Endometrial microvascular endothelial cells (primary cell): ENCODE results near the gene SULT1A1. TPM values are rescaled to one million over a fixed set of nuclear protein-coding genes. Genes with fewer than 3 reads are reported as not detected.
"Not testable (repeated sequence)": the region's sequence is repeated elsewhere in the genome, so short reads cannot be mapped to it uniquely, and the experiment has no call there.

Source experiments
- in situ Hi-C: cut with HindIII; loops from 2 replicates; pipeline ENCODE4 v1.10.0; 2017; ENCODE audit warnings: low sequenced_read_pairs, low pct_unique_long_range_greater_than_20kb; ENCODE audit errors: inconsistent ontology term
- total RNA-seq: library from RNA; depleted of rRNA; stranded (reverse); fragments of >200 nt; gene quantifications from one replicate; pipeline ENCODE4 v1.2.3, GENCODE V29; 2015; ENCODE audit errors: inconsistent ontology term

The SULT1A1 gene
- total RNA-seq, 1 donor from 2014 or later, result 5.9 TPM

- in situ Hi-C loops, result not testable (repeated sequence)
Measured at GRCh38 chr16:28595451-28595850, 14.4 kb downstream of the SULT1A1 start.

DNA sequence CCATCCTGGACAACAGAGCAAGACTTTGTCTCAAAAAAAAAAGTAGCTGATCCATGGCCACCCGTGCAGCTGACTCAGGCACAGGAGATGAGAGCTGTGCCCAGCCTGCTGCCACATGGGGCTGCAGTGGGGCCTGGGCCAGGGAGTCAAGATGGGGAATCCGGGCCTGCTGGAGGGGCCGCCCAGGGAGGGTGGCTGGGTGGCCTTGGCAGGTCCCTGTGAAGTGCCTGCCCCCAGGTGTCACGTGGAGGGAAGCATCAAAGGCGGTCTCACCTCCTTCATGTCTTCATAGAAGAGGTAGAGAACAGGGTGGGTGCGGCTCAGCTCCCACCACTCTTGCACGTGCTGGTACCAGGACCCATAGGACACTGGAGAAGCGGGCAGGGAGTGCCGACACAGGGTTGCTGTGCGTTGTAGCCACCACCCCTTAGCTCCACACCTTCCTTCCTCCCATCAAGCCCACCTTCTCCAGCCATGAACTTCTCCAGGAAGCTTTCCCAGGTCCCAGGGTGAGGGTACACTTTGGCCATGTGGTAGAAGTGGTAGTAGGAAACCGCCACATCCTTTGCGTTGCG is 16.8 kb downstream of the SULT1A1 start:
- in situ Hi-C loops, result no loop called here

DNA sequence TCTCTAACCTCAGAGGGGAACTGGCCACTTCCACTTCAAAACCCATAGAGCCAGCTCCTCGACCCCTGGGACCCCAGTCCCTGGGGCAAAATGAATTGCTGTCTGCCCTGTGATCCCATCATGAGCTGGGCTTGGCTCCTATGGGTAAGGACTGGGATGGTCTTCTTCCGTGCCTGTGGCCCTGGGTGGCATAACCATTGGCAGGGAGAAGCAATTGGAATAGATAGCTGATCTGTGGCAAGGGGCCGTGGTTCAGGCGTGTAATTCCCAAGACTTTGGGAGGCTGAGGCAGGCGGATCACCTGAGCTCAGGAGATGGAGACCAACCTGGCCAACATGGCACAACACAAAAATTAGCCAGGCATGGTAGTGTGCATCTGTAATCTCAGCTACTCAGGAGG is 17.3 kb downstream of the SULT1A1 start:
- in situ Hi-C loops, result no loop called here

DNA sequence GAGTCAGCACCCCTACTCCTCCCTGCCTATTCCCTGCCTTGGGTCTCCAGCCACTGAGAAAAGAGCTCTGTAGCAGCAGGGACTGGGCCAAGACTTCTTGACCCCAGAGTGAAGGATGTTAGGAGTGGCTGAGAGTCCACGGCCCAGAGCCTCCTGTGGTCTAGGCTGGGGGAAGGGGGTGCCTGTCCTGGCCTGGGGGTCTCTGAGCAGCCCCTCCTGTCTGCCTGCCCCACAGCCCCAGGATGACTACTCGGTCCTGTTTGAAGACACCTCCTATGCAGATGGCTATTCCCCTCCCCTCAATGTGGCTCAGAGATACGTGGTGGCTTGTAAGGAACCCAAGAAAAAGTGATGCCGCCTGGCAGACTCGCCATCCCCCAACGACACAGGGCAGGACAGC is 18.5 kb downstream of the SULT1A1 start:
- in situ Hi-C loops, result no loop called here

DNA sequence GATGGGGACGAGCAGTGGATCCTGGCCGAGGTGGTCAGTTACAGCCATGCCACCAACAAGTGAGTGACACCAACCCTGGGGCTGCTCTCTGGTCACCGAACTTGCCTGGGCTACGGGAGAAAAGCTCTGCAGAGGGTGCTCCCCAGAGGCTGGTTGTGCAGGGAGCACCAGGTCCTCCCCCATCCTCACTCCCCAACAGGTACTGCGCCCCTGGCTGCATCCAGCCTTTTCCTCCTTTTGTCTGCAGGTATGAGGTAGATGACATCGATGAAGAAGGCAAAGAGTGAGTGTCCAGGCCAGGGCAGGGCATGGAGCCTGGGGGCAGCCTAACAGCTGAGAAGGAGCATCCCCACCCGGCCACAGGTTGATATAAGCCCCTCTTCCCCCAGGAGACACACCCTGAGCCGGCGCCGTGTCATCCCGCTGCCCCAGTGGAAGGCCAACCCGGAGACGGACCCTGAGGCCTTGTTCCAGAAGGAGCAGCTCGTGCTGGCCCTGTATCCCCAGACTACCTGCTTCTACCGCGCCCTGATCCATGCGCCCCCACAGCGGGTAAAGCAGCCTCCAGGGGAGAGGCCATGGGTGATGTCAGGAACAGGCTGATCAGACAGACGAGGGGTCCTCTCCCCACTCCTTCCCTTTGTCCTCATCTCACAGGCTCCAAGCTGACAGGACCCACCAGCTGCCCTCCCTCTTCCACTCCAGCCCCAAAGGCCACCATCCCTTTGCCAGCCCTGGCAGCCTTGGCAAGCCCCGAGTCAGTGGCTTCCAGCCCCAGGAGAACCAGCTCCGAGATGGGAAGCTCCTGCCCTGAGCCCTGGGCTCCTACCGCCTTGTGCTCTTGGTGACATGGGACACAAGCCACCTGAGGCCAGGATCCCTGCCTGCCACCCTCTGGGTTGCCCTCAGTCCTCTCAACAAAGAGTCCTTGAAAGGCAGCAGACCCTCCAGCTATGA is 19.2 kb downstream of the SULT1A1 start:
- in situ Hi-C loops, result no loop called here

DNA sequence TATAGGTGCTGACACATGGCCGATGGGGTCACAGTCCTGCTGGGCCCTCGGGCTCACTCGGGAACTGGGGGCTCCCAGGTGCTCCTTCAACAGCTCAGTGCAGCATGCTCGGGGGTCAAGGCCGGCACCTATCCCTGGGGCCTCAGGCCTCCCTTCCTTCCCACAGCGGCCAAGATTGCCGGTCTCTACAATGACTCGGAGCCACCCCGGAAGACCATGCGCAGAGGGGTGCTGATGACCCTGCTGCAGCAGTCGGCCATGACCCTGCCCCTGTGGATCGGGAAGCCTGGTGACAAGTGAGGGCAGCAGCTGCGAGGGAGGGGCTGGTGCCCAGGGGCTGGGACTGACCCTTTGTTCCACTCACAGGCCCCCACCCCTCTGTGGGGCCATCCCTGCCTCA is 19.9 kb downstream of the SULT1A1 start:
- in situ Hi-C loops, result no loop called here

DNA sequence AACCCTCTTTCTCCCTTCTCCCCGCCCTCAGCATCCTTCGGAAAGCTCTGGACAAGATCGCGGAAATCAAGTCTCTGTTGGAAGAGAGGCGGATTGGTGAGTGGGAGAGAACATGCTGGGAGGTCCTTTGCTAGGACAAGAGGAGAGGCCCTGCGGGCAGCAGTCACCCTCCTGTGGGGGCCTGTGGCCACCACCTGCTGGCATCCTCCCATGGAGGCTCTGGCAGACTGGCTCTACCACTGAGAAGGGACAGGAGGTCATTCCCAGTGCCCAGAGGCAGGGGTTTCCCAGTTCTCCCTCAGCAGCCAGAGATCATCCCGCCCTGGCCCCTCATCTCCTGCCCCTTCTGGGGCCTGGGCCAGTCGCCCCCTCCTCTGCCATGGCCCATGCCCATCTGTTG is 20.8 kb downstream of the SULT1A1 start:
- in situ Hi-C loops, result no loop called here

GRCh38 chr16:28587386-28587785 is 22.5 kb downstream of the SULT1A1 start:
- in situ Hi-C loops, result no loop called here

DNA sequence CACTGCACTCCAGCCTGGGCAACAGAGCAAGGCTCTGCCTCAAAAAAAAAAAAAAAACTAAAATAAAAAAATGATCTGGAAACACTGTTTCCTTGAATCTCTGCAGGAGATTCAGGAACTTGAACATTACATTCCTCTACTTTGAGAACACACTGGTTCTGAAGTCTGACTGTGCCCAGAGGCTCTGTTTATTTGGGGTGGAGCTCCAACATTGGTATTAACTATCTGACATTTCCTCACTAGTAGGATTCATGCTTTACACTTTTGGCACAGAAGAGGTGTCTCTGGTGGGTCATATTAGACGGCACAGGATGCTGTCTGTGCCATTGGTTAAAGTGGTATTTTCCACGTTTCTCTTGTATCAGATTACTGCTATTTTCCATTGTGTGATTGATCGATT is 23.4 kb downstream of the SULT1A1 start:
- in situ Hi-C loops, result no loop called here

DNA sequence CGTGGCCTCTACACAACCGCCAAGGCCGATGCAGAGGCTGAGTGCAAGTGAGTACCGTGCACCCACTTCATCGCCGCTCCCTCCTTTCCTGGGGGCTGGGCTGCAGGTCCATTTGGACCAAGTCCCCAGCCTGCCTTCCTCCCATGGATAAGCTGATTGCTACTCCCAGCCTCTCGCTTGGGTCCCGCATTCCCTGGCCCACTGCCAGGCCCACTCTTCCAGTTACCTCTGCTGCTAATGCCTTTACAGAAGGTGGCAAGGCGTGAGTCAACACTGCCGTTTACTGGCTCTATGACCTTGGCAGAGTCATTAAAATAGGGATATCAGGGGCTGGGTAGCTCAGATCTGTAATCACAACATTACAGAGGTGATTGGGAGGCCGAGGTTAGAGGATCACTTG is 24.2 kb downstream of the SULT1A1 start:
- in situ Hi-C loops, result no loop called here

- in situ Hi-C loops, result no loop called here
Measured at GRCh38 chr16:28580726-28581315, 29.0 kb downstream of the SULT1A1 start.

- in situ Hi-C loops, result no loop called here
Measured at GRCh38 chr16:28575446-28576109, 34.3 kb downstream of the SULT1A1 start.

GRCh38 chr16:28574925-28575324 is 34.9 kb downstream of the SULT1A1 start:
- in situ Hi-C loops, result no loop called here

DNA sequence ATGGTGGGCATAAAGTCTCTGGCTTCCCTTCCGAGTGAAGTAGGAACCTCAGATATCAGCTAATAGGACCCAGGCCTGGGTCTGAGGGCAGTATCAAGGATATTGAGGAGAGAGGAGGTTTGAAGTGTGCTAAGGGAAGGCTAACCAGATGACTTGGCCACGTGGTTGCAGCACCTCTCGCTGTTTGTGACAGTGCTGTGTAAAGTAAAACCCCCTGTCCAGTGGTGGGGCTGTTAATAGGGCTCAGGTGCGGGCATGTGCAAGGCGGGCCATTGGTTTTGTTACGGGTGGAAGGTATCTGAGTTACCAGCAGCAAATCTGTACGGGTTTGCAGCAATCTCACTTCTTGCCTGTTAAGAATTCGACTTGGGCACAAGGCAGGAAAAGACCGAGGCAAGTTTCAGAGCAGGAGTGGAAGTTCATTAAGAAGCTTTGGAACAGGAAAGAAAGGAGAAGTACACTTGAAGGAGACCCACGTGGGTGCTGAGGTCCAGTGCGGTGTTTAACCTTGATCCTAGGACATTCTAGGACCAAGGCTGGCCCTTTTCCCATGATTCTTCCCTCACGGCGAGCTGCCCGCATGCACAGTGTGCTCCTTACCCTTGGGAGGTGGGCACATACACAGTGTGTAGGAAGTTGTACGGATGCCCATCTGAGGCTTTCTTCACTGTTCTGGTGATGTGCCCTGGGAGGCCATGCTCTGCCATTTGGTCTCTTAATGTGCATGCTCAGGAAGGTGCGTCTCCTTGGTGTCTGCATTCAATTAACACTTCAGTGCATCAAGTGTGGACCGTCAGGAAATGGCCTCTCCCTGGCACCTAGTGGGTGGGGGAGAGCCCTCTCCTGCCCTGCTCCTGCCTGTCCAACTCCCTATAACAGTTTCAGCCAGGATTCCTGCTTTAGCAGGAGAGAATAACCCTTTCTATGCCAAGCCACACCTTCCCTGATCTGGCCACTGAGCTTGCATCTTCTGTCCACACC is 35.8 kb downstream of the SULT1A1 start:
- in situ Hi-C loops, result no loop called here

- in situ Hi-C loops, result no loop called here
Measured at GRCh38 chr16:28572696-28573510, 36.9 kb downstream of the SULT1A1 start.

- in situ Hi-C loops, result no loop called here
Measured at GRCh38 chr16:28569968-28570752, 39.7 kb downstream of the SULT1A1 start.

GRCh38 chr16:28569021-28569420 is 40.8 kb downstream of the SULT1A1 start:
- in situ Hi-C loops, result no loop called here
